Stimulated activated CD4-positive, alpha-beta T cell treated with anti-CD3 and anti-CD28 coated beads, Interleukin-4, amount 100 ng/mL, for 48 hours (primary cell): Measurements from ENCODE around the gene SDHB.

ENCODE experiments used
- DNase-seq, 2 donors: peaks; one replicate each; pipeline ENCODE4 v3.0.0-alpha.2; 2020; ENCODE audit warnings: low read depth in 2 of 2

The SDHB gene

DNA sequence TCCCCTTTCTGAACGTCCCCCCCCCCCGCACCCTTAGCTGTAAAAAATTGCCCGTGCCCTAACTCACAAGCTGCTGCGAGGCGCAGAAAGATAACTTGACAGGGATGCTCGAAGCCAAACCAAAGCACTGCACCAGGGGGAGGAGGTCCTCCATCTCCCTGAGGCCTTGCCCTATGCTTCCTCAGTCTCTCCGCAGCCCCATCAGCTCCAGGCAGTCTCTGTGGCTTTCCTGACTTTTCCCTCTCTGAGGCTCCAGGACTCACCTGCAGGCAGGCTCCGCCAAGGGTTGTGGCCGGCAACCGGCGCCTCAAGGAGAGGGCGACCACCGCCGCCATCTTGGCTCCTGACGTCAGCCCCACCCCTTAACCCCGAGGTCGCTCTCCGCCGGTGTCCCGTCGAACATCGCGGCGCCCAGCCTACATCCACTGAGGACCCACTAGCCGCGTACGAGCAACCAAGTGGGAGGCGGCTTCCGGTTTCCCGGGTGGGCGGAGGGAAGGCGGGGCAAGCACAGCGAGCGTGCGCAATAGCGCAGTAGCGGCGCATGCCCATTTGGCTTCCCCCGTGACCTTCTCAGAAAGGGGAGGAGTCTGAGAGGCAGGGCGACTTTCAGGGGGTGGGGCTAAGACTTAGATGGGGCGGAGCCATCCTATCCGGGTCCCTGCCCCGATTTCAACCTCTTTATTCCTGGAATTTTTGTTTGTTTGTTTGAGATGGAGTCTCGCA is at the start of gene SDHB:
Gene SDHB, minus strand, starts transcription at position 348 of the 726 bp plus-strand sequence. Its CDS starts 13 bp downstream, at position 335.
- peak; percentile 98 to 99 for DNase-seq

DNA sequence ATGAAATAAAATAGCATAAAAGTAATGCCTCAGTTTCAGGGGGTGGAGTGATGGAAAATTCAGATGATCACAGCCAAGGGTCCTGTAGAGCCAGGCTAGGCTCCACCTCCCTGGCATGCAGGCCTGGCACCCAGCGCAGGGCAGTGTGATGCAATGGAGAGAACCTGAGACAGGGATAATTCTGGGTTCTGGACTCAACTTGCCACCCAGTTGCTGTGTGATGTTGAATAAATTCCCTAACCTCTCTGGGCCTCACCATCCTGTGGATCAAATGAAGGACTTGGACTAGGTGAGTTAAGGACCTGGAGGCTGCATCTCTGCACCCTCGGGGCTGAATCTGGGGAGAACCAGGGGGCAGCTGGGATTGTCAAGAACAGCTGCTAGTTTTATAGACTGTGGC is 48.4 kb upstream of the SDHB start:
- DNase-seq = no peak

DNA sequence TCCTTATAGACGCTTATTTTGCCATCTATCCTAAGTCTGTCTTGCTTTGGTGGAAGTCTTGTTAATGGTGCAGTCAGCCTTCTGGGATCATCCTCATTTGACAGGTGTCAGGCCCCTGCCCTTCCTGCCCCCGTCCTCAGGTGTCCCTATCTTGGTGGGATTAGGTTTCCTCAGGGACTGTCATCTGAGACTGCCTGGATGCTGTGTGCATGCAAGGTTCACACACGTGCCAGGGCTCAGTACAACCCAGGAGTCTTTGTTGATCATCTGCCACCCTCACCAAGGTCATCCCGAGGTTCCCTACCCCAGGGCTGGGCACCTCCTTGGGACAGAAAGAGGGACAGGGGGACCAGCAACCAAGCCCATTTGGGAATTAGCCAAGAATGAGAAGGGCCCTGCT is 47.4 kb upstream of the SDHB start:
- no peak for DNase-seq

DNA sequence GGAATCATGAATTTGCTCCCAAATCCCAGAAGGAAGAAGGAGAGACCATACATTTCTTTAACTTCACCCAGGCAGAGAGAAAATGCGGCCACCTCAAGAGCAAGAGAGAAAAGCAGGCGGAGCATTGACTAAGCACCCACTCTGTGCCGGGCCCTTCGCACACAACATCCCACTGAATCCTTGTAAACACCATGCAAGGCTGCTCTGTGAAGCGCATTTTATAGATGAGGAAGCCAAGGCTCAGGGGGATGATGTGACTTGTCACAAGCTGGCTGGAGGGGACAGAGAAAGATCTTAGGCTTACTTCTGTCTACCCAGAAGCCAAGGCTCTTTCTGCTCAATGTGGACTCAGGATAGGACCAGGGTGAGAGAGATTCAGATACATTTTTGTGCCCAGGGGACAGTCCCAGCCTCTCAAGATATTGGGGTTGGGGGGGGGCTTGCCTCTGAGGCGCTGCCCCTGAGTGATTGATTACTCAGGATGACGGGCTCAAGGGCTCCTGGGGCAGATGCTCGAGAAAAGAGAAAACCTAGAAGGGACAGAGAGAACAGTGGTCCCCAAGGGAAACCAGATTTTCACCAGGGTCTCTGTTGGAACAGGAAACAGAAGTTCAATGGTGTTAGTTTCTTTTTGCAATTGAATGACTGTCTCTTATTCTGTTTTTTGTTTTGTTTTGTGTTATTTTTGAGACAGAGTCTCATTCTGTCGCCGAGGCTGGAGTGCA is 45.9 kb upstream of the SDHB start:
- DNase-seq = no peak

DNA sequence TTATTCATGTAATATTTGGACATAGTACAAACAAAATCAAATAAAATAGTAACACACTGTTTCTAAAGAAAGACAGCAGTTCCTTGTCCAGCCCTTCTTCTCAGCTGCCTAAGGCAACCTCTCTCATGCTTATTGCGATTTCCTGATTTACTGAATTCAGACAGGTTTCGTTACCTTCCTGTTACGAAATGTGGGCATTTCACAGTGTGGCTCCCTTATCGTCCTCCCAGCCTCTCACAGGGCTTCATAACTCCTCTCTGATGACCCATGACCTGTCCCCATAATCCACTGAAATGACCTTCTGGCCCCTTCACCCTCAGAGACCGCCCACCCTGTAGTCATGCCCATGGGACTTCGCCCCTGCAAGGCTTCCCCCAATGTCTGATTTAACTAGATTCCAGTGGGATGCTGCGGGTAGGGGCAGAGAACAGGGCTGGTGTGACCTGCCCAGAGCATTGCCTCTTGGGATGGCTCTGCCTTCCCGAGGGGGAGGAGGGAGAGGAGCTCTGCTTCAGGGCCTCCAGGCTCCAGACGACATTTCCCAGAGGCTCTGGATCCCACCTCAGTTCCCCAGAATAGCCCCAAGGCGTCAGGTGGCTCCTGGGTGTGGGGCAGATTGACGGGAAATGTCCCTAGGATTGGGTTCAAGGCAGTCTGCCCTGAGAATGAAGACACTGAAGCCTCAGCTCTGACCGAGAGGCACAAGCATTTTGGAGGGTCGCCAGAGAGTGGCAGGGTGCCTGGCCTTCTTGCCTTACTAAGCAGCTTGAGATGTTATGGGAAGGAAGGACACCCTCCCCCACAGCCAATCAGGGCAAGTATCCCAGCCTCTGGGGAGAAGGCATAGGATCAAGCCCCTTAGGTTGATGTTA is 44.9 kb upstream of the SDHB start:
- no peak for DNase-seq

DNA sequence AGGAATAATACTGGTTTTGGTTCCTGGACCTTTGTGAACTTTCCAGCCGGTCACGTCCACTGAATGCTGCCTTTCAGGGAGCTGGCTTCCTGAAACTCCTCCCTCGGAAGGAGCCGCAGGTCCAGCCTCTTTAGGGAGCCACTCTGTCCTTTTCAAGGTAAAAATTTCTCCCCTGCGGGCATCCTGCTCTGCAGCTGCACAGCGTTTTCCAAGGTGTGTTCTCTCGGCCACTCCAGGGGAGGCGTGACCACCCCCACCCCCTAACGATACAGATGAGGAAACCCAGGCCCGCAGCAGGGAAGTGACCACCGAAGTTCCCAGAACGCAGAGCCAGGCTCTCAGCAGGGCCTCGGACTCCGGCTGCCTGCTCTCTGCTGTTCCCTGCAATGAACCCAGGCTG is 44.0 kb upstream of the SDHB start:
- no peak for DNase-seq

DNA sequence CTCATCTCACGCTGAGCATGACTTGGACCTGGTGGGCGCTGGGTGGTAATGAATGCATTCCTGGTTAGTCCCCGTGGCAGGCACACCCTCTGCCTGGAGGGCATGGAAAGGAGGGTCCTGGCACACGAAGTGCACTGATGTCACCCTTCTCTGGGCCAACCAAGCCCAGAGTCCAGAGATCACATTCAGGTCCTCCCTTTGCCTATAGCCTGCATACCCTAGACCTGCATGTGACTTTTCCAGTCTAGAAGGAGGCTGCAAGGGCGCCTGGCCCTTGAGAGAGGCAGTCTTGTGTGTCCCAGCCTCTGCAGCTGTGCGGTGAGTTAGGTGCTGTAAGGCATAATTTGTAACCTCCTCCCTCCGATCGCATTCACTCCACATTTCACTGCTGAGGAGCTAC is 43.3 kb upstream of the SDHB start:
- DNase-seq = no peak

DNA sequence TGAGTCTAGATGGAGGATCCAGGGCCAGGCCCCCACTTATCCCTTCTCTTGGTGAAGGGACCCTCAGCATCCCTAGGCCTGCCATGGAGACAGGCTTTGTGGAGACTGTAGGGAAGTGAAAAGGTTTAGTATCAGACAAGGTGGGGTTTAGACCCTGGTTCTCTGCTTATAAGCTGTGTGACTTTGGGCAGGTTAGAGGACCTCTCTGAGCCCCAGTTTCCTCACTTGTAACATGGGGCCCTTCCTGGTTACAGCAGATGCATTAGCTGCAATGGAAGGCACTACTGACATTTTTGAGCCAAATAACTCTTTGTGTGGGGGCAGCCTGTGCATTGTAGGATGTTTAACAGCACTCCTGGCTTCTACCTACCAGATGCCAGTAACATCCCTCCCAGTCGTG is 42.8 kb upstream of the SDHB start:
- DNase-seq = no peak

DNA sequence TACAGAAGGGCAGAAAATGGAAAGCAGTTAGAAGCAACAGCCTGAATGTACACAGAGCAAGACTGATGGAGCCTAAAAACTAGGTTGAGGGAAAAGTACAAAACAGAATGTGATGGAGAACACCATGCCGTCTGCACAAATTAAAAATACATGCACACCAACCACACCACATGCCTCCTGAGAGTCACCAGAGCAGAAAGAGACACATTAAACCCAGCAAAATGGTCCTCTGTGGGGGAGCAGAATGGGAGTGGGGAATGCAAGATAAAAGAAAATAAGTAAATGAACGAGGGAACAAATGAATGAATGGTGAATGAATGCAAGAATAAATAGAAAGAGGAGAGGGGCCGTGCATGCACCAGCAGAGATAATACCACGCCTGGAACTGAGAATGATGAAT is 41.3 kb upstream of the SDHB start:
- DNase-seq = no peak

DNA sequence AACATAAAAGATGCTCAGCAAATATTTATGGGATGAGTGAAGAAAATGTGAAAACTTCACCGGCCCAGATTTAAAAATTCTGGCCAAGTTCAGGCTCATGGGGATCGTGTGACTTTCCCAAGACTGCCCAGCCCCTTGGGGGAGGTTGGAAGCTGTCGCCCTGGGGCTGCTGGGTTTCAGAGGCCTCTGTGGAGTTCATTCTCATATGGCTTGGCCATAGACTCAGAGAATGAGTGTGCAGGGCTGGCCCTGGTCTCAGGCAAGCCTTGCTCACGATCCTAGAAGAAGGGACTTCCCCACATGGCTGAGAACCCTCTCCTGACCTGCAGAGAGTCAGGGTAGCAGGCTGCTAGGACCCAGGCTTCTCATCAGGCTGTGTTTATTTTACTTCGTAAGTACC is 40.8 kb upstream of the SDHB start:
- DNase-seq = no peak

DNA sequence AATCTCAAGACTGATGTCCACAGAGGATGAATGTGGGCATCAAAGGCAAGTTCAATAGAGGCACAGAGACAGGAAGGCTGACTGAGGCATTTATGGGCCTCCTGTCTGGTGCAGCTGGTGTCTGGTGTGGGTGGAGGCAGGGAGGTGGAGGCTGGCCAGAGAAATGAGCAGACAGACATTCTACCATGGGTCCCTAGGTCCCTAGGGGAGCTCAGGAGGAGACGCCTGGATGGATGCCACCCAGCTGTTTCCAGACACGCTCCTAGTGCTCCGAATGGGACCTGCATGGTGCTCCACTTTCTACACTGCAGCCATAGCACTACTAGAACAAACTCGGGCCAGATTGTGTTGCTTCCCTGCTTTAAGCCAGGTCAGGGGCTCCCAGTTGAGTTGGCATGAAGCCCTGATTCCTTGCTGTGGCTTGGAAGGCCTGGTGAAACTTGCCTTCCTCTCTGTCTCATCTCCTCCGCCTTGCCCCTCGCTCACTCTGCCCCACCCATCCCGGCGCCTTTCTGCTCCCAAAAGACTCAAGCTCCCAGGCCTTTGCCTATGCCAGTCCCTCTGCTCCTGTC is 40.1 kb upstream of the SDHB start:
- DNase-seq = no peak

DNA sequence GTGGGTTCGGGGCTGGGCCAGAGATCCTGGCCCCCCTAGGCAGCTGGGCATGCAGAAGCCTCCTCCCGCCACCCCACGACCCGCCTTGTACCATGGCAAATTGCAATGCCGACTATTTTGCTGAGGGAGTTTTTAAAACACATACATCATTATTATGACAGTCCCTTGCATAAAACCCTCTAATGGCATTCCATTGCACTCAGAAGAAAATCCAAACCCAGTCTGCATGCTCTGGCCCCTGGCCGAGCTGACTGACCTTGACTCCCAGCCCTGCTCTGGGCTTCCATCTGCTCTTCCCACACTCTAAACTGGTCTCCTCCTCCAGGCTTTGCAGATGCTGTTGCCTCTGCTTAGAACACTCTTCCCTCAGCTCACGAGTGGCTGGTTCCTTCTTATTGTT is 37.4 kb upstream of the SDHB start:
- DNase-seq = no peak

DNA sequence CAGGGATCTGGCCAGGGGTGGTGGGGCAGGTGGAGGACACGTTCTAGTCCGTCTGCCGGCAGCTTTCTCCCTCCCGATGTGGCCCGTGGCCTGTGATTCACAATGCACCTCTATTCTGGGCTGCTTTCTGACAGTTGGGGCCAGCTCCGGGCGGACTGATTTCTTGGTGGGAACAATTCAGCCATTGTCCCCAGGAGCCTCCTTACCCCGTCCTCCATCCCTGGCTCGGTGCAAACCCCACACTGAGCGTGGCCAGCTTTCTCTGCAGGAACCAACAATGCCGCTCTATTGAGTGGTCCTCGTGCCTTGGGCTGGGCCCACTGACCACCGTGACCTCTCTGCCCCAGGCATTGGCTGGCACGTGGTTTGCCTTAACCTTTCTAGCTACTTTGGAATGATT is 35.7 kb upstream of the SDHB start:
- no peak for DNase-seq

DNA sequence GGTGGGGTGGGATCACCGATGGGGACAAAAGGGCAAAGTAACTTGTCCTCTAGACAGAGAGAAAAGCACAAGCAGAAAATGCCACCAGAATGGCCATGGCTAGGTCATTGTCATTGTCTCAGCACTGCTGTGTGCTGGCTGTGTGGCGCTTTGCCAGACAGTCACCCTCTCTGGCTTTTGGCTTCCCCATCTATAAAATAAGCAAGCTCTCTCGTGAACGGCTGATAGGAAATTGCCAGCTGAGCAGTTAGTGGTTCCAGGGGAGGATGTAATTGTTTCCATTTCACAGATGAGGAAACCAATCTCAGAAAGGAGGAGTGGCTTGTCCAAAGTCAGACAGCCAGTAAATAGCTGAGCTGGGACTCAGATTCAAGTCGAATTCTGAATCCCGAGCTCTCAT is 32.9 kb upstream of the SDHB start:
- no peak for DNase-seq

DNA sequence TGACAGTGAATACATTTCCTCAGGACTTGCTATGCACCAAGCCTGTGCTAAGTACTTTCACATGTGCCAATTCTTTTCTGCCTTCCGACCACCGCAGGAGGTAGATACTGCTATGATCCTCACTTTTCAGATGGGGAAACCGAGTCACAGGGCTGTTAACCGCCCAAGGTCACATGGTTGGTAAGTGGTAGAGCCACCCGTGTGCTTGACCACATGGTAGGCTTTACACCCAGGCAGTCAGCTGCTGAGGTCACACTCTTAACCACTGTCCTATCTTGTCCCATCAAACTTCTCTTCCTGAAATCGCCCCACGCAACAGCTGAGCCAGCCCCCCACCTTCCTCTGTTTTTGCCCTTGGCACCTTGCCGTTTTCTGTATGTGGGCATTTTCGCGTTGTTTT is 31.0 kb upstream of the SDHB start:
- DNase-seq = no peak

DNA sequence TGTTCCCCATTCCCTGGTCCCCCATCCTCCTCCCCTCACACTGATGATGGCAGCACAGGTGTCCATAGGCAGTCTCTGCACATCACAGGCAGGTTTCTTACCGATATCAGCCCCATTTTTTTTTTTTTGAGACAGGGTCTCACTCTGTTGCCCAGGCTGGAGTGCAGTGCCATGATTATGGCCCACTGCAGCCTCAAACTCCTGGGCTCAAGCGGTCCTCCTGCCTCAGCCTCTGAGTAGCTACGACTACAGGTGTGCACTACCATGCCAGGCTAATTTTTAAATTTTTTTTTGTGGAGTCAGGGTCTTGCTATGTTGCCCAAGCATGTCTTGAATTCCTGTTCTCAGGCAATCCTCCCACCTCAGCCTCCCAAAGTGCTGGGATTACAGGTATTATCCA is 28.9 kb upstream of the SDHB start:
- DNase-seq = no peak

DNA sequence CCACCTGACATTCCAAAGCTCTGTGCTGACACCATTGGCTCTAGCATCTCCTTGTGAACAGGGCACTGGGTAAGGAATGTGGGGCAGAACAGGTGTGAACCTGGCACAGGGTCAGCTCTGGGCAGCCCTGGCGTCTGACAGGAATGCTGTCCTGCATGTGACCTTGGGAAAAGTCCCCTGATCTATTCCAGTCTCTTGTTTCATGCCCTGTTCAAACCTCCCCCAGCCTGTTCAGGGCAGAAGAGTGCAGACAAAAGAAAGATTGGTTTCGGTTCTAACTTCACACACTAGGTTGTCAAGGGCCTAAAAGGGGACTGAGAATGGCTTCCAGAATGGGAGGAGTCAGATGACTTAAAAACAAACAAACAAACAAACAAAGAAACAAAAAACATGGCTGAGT is 27.6 kb upstream of the SDHB start:
- DNase-seq = no peak

DNA sequence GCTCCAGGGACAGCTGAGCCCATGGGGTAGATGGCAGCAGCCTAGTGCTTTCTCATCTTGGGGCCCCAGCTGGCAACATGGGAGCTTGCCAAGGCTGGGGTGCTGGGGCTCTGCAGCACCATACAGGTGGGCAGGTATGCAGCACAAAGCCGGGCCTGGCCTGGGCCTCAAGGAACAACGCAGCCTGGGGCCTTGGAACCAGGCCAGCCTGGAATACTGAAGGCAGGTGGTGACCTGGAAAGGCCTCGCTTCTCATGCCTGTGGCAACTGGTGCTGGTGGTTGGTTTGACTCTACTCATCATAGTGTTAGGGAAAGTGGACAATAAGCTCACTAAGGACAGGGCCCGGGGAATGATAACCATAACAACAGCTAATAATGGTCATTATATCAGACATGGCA is 27.0 kb upstream of the SDHB start:
- no peak for DNase-seq

DNA sequence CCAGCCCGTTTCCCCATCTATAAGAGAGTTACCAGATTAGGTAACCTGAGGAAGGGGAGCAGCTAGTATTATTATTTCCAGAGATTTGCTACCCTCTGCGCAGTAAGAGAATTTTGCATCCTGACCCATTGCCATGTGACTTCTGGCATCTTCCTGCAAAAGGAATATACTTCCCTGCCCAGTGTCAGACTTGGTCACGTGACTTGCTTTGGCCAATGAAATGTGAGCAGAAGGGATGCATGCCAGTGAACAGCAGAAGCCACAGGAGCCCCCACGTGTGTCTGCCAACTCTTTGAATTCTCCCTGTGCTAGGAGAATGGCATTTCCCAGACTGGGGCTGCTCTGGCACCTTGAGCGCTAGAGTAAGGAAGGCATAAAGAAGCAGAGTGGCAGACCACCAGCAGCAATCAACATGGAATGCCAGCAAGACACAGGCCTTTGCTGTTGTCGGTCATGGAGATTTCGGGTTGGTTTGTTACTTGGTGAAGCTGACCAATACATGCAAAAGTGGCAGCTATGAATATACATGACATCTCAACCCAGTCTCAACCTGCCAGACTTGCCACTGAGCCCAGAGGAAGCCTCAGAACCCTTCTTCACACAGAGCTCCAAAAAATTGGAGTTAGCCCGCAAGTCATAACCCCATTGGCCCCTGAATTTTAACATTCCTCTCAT is 26.4 kb upstream of the SDHB start:
- no peak for DNase-seq

DNA sequence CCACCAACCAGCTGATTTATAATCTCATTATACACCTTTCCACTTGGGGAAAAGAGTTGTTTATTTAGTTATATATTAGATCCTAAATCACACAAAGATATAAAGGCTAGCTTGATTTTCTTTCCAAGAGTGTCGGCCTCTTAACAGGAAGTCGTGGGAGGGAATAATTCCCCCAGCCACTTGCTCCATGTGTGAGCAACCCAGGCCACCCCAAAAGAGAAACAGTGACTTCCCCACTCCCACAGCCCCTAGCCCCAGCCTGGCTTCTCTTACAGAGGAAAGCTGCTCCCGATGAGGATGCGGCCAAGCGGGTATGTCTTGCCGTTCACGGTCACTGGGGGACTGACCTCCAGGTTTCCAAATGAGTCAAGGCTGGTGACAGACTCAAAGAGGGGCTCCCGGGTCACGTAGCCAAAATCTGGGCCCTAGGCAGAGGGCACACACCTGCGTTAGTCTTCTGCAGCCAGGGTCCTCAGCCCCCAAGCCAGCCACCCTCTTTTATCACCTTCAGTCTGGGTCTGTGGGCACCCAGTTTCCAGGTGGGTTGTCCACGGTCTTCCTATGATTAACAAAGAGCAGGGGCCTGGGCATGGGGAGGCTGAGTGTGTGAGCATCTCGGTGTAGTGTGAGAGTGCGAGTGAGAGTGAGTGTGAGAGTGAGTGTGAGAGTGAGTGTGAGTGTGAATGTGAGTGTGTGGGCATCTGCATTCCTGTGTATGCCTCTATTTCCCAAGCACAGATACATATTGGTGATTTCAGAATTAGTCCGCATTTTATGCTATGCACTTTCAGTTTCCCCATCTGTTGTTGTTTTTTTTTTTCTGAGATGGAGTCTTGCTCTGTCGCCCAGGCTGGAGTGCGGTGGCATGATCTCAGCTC is 25.4 kb upstream of the SDHB start:
- no peak for DNase-seq
